GM12878 (cell line): Measurements from ENCODE around the gene HSP90AB1. TPM values are rescaled to one million over a fixed set of nuclear protein-coding genes. Genes with fewer than 3 reads are reported as not detected.
A peak's percentile ranks its signal among the peaks of the same experiment; 100 is the strongest.

ENCODE experiments used
- ATAC-seq: fragments of 200-7000 bp; cut with Tn5 transposase; 3 replicates; pipeline ENCODE4 v1.9.1; 2020; ENCODE audit warnings: mild to moderate bottlenecking, moderate library complexity
- BruUV-seq: library from RNA; stranded (reverse); fragments of 400-500 nt; replicated peaks from 2 replicates; lab custom pipeline; 2021; lab: Mats Ljungman, UMichigan
- CTCF ChIA-PET: fragments of 300-600 bp; sonication (Branson Sonifier 250); formaldehyde crosslinking; extraction: SDS; loops from one replicate; lab custom pipeline; 2021; ENCODE audit warnings: inconsistent platforms; lab: Yijun Ruan, JAX
- POLR2A ChIA-PET: fragments of 350-600 bp; formaldehyde crosslinking; extraction: SDS; loops from one replicate; lab custom pipeline; 2021; ENCODE audit warnings: inconsistent platforms; lab: Charles Lee
- RAD21 ChIA-PET: fragments of 300-600 bp; sonication (Branson Sonifier 250); formaldehyde crosslinking; loops from one replicate; lab custom pipeline; 2023; ENCODE audit warnings: antibody characterized with exemption; ENCODE audit not compliant: unreplicated experiment; lab: Charles Lee
- SMC1A ChIA-PET: fragments of 300-600 bp; sonication (Branson Sonifier 250); formaldehyde crosslinking; loops from one replicate; lab custom pipeline; 2023; ENCODE audit not compliant: unreplicated experiment, uncharacterized antibody; lab: Charles Lee
- DNase-seq: peaks from one replicate; pipeline ENCODE4 v3.0.0-alpha.2; 2011; ENCODE audit warnings: low read depth, low spot score
- FAIRE-seq: peaks from 3 replicates; lab custom pipeline; 2011; peaks lifted over from hg19 to GRCh38; lab: Jason Lieb, UNC
- H2AFZ ChIP-seq: 2 replicates; pipeline ENCODE4 v1.6.0; 2011; ENCODE audit warnings: low read depth, low read length, control low read depth; ENCODE audit not compliant: control insufficient read depth
- H3K27ac ChIP-seq: 2 replicates; pipeline ENCODE4 v1.5.1; 2011; ENCODE audit warnings: control low read depth; ENCODE audit not compliant: control insufficient read depth, insufficient read depth
- H3K27me3 ChIP-seq, 2 experiments: replicated peaks in 1 of 2; 2 replicates each; pipeline versions ENCODE4 v1.6.0 to v1.6.1; 2011; ENCODE audit warnings: low read length in 1 of 2; ENCODE audit not compliant: control insufficient read depth in 2 of 2, insufficient read depth in 2 of 2
- H3K36me3 ChIP-seq, 2 experiments: 2 replicates each; pipeline ENCODE4 v1.5.1; 2011; ENCODE audit warnings: low read length in 1 of 2; ENCODE audit not compliant: control insufficient read depth in 2 of 2, insufficient read depth in 2 of 2
- H3K4me1 ChIP-seq: 2 replicates; pipeline ENCODE4 v1.6.1; 2011; ENCODE audit warnings: mild to moderate bottlenecking, low read length, moderate library complexity, mixed read lengths; ENCODE audit not compliant: control insufficient read depth, insufficient read depth
- H3K4me2 ChIP-seq: 2 replicates; pipeline ENCODE4 v1.6.0; 2011; ENCODE audit warnings: control low read depth; ENCODE audit not compliant: control insufficient read depth, insufficient read depth
- H3K4me3 ChIP-seq: fragments of 200-600 bp; sonication (generic); 2 replicates; pipeline ENCODE4 v1.5.1; 2016
- H3K79me2 ChIP-seq: 2 replicates; pipeline ENCODE4 v1.6.0; 2011; ENCODE audit warnings: low read length; ENCODE audit not compliant: control insufficient read depth, insufficient read depth
- H3K9ac ChIP-seq: 2 replicates; pipeline ENCODE4 v1.8.0; 2011; ENCODE audit warnings: low read length, control low read depth, mixed read lengths; ENCODE audit not compliant: control insufficient read depth, insufficient read depth
- H3K9me3 ChIP-seq: replicated peaks from 3 replicates; pipeline ENCODE4 v1.5.1; 2011; ENCODE audit warnings: mild to moderate bottlenecking, low read length; ENCODE audit not compliant: control insufficient read depth, insufficient read depth
- H4K20me1 ChIP-seq: 2 replicates; pipeline ENCODE4 v1.6.0; 2011; ENCODE audit not compliant: control insufficient read depth, insufficient read depth
- BHLHE40 ChIP-seq, 2 experiments: fragments of 450-650 bp in 1 of 2; IDR thresholded peaks; 2 replicates each; pipeline ENCODE4 v1.6.1; 2011 to 2017; ENCODE audit warnings: low read depth in 2 of 2, borderline replicate concordance in 1 of 2, improper control_type of control experiment in 1 of 2, low read length in 1 of 2, mild to moderate bottlenecking in 1 of 2
- CHD2 ChIP-seq: IDR thresholded peaks from 2 replicates; pipeline ENCODE4 v1.6.1; 2011; ENCODE audit warnings: low read depth, low read length, improper control_type of control experiment, borderline replicate concordance
- RAD21 ChIP-seq: IDR thresholded peaks from 2 replicates; pipeline ENCODE4 v1.6.1; 2011; ENCODE audit warnings: mild to moderate bottlenecking, low read depth, low read length, moderate library complexity; ENCODE audit not compliant: insufficient read depth
- SMC3 ChIP-seq: IDR thresholded peaks from 2 replicates; pipeline ENCODE4 v1.6.1; 2011; ENCODE audit warnings: low read length, improper control_type of control experiment, borderline replicate concordance
- TAF1 ChIP-seq: IDR thresholded peaks from 2 replicates; pipeline ENCODE4 v1.6.1; 2011; ENCODE audit warnings: mild to moderate bottlenecking, low read depth, low read length, borderline replicate concordance
- YY1 ChIP-seq: IDR thresholded peaks from 2 replicates; pipeline ENCODE4 v1.6.1; 2011; ENCODE audit warnings: low read depth, mild to moderate bottlenecking, low read length
- WGBS: methylation state at CpG from one replicate; pipeline ENCODE4 v1.1.6; 2016; ENCODE audit warnings: low lambda C conversion rate; ENCODE audit not compliant: insufficient replicate concordance, insufficient coverage; ENCODE audit errors: missing lambda C conversion rate; 5-methylcytosine and 5-hydroxymethylcytosine counted together
- in situ Hi-C: fragments of 300-500 bp; cut with MboI; formaldehyde crosslinking; loops from 9 replicates; pipeline ENCODE4 v1.14.3; 2018; ENCODE audit warnings: mixed read lengths
- intact Hi-C: fragments of 100-400 bp; cut with micrococcal nuclease; formaldehyde crosslinking; loops from one replicate; pipeline ENCODE4 v1.14.2; 2022; ENCODE audit not compliant: unreplicated experiment
- polyA plus RNA-seq, 11 experiments: library from polyadenylated mRNA; depleted of rRNA in 4 of 11; unstranded in 6 of 11; stranded (reverse) in 5 of 11; fragments of >200 nt; fragmentation: Nextera tagmentation in 4 of 11; fragmentation: Illumina TruSeq in 1 of 11; extraction: Ambion mirVana in 4 of 11; extraction: Trizol in 1 of 11; gene quantifications; 1 replicate in 1 of 11; 2 replicates in 10 of 11; pipeline versions ENCODE4 v1.2.1 to v1.2.3, GENCODE V29; 2011 to 2016; ENCODE audit warnings: inconsistent platforms in 2 of 11, missing spikeins in 2 of 11, low read depth in 1 of 11
- total RNA-seq, 4 experiments: library from RNA; depleted of rRNA in 3 of 4; stranded (reverse); fragments of >200 nt in 3 of 4; fragmentation: Illumina TruSeq in 1 of 4; extraction: Trizol in 1 of 4; gene quantifications; 2 replicates each; pipeline versions ENCODE4 v1.2.1 to v1.2.3, GENCODE V29; 2013 to 2021
- TF ChIP-seq, protein P1 (sequence below), 3 experiments: IDR thresholded peaks in 2 of 3; conservative IDR thresholded peaks in 1 of 3; 2 replicates each; pipeline ENCODE4 v1.5.1; 2011; ENCODE audit warnings: low read depth in 3 of 3, low read length in 3 of 3, mild to moderate bottlenecking in 3 of 3, control low read depth in 2 of 3, moderate library complexity in 2 of 3, inconsistent platforms in 1 of 3, mixed read lengths in 1 of 3; ENCODE audit not compliant: control insufficient read depth in 2 of 3, insufficient read depth in 1 of 3; ENCODE audit errors: extremely low read depth in 1 of 3

The HSP90AB1 gene
- total and polyA plus RNA-seq, 10 of the 15 experiments (the other 5 are each of a cell fraction or from before 2014, with no cell fraction given) = 988 to 1,682 (median 1,146) TPM

DNA sequence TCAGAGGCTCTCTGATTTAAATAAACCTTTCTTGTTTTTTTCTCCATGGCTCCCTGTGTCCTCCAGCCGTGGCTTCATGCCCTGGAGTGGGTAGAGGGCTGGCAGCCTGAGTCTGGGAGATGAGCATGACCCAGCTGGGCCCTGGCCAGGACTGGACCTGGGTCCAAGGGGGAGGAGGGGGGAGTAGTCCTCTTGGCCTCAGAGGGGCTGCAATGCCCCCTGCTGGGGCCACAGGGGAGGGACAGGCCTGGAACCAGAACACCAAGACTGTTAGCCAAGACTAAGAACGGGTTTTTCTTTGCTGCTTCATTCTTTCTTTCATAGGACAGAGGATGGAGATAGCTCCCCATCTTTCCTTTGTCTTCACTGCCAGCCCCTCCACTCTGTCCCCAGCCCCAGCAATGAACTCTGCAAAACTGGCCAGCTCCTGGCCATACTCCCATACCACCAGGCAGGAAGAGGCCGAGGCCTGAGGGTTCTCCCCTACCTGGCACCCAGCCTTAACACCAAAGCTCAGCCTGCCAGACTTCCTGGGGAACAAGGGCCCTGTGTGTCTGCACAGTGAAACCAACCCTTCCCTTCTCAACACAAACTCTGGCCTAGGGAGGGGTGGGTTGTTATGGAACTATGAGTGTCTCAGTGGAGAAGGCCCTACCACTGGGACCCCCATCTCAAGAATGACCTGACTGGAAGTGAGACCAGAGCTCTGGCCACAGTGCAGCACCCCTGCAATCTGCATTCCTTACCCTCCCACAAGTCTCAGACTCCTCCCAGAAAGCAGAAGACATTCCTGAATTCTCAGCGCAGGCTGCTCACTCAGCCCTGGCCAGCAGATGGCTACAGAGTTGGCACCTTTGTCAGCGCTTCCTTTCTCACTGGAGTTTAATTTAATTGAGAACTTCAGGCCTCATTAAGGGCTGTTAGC, 12.5 kb upstream of the HSP90AB1 start:
- Histone ChIP-seq H3K79me2 (no peaks in the 10 kb centered on the region), H3K9me3 (no peaks in the 10 kb centered on the region), H3K9ac (no peak overlapping the region), H2AFZ (no peak overlapping the region), H3K4me2 (no peak overlapping the region), H3K36me3 (peaks cover 4 to 19% of the 10 kb centered on the region in 2 experiments; a peak in 3 of 4 replicates), H3K27me3 (no peaks in the 10 kb centered on the region), H3K4me1 (peaks cover 8% of the 10 kb centered on the region), H3K4me3 (no peak overlapping the region), H4K20me1 (no peaks in the 10 kb centered on the region), H3K27ac (no peak overlapping the region)
- TF ChIP-seq BHLHE40 (IDR thresholded peaks at IDR 0.05; ENCODE audit: borderline replicate concordance in 1 of 2, low read depth in 2 of 2, low read length in 1 of 2) (0 out of 4 replicates have a peak, but pooled peaks have one; percentile 4 to 16), SMC3 (peak; percentile 75), TAF1 (no peak), YY1 (peak; percentile 27; the same call in 1 of the 2 replicates), RAD21 (peak; percentile 76), CHD2 (no peak)
- TF ChIP-seq, protein P1, sequence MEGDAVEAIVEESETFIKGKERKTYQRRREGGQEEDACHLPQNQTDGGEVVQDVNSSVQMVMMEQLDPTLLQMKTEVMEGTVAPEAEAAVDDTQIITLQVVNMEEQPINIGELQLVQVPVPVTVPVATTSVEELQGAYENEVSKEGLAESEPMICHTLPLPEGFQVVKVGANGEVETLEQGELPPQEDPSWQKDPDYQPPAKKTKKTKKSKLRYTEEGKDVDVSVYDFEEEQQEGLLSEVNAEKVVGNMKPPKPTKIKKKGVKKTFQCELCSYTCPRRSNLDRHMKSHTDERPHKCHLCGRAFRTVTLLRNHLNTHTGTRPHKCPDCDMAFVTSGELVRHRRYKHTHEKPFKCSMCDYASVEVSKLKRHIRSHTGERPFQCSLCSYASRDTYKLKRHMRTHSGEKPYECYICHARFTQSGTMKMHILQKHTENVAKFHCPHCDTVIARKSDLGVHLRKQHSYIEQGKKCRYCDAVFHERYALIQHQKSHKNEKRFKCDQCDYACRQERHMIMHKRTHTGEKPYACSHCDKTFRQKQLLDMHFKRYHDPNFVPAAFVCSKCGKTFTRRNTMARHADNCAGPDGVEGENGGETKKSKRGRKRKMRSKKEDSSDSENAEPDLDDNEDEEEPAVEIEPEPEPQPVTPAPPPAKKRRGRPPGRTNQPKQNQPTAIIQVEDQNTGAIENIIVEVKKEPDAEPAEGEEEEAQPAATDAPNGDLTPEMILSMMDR (IDR thresholded peaks at IDR 0.05 in 2 of 3, conservative IDR thresholded peaks at IDR 0.05 in 1 of 3; ENCODE audit: control insufficient read depth in 2 of 3, extremely low read depth in 1 of 3, insufficient read depth in 1 of 3, low read depth in 3 of 3, low read length in 3 of 3) = peak; percentile 72 to 85 (median 85)
- ChIA-PET POLR2A (interaction anchor here (0.6 to 4.4 kb wide), 3 partner anchors 9 to 11 kb away, joined by 3 to 27 read pairs (median 5); no protein-coding TSS in a partner anchor), SMC1A (interaction anchor here (0.7 to 3.5 kb wide), 11 partner anchors 10 to 138 kb away, joined by 3 to 26 read pairs (median 4); partner anchors contain the start of gene SLC35B2), RAD21 (interaction anchor here (0.9 to 4.8 kb wide), 6 partner anchors 10 to 65 kb away, joined by 3 to 29 read pairs (median 8); partner anchors contain the start of gene SLC29A1), CTCF (interaction anchor here (0.5 to 6.4 kb wide), 24 partner anchors 11 to 138 kb away, joined by 3 to 117 read pairs (median 5); partner anchors contain the start of genes AARS2, HSP90AB1 and SLC29A1)
- WGBS = 91% methylated on average over 5 of the region's 5 CpGs
- in situ Hi-C loops (loop anchor here (5.0 to 10.0 kb wide), 2 partner anchors 62 to 130 kb away; no protein-coding TSS in a partner anchor), intact Hi-C loops (loop anchor here (1.0 kb wide), 1 partner anchor 138 kb away; no protein-coding TSS in a partner anchor)
- DNase-seq (no peak), ATAC-seq (peak; percentile 56), FAIRE-seq (no peak)
- no TSS peak for BruUV-seq
